Neural cell (in vitro differentiated cells): ENCODE results near the gene MGAT5. TPM values are rescaled to one million over a fixed set of nuclear protein-coding genes. Genes with fewer than 3 reads are reported as not detected.

Experiments
- H2AFZ ChIP-seq: fragments of 200-600, 300-800 bp; sonication (generic), shearing (Covaris generic); 2 replicates; pipeline ENCODE4 v1.6.0; 2014; ENCODE audit warnings: low read depth, mild to moderate bottlenecking, antibody characterized with exemption, low read length, moderate library complexity
- H3F3A ChIP-seq: fragments of 200-600 bp; shearing (Covaris generic); 2 replicates; pipeline ENCODE4 v1.6.1; 2016; ENCODE audit warnings: mild to moderate bottlenecking, moderate library complexity, mixed read lengths, antibody characterized with exemption, low read length; ENCODE audit not compliant: insufficient read depth, poor library complexity, severe bottlenecking
- H3K27ac ChIP-seq: fragments of 200-600, 300-800 bp; sonication (generic), shearing (Covaris generic); 2 replicates; pipeline ENCODE4 v1.5.1; 2014; ENCODE audit warnings: mild to moderate bottlenecking, low read length, moderate library complexity
- H3K27me3 ChIP-seq: fragments of 300-800, 200-600 bp; sonication (generic), shearing (Covaris generic); 2 replicates; pipeline ENCODE4 v1.6.0; 2014; ENCODE audit warnings: mild to moderate bottlenecking, low read depth, low read length, moderate library complexity; ENCODE audit not compliant: insufficient read depth
- H3K36me3 ChIP-seq: fragments of 300-800, 200-600 bp; sonication (generic), shearing (Covaris generic); 2 replicates; pipeline ENCODE4 v1.5.1; 2014; ENCODE audit warnings: mild to moderate bottlenecking, antibody characterized with exemption, low read length, moderate library complexity; ENCODE audit not compliant: insufficient read depth
- H3K4me2 ChIP-seq: fragments of 300-800, 200-600 bp; sonication (generic), shearing (Covaris generic); 2 replicates; pipeline ENCODE4 v1.6.0; 2014; ENCODE audit warnings: mild to moderate bottlenecking, low read length
- H3K4me3 ChIP-seq: fragments of 300-800, 200-600 bp; sonication (generic), shearing (Covaris generic); 2 replicates; pipeline ENCODE4 v1.5.1; 2014; ENCODE audit warnings: mild to moderate bottlenecking, low read length, moderate library complexity
- H3K79me2 ChIP-seq: fragments of 200-600 bp; shearing (Covaris generic); replicated peaks from 2 replicates; pipeline ENCODE4 v1.6.0; 2014; ENCODE audit warnings: mild to moderate bottlenecking, low read length, moderate library complexity; ENCODE audit not compliant: insufficient read depth
- H3K9ac ChIP-seq: fragments of 300-800, 200-600 bp; sonication (generic), shearing (Covaris generic); 2 replicates; pipeline ENCODE4 v1.6.1; 2016; ENCODE audit warnings: mild to moderate bottlenecking, low read length, mixed read lengths
- H3K9me2 ChIP-seq: fragments of 200-600 bp; shearing (Covaris generic); 2 replicates; pipeline ENCODE4 v1.6.1; 2016; ENCODE audit warnings: mild to moderate bottlenecking, low read length, mixed read lengths; ENCODE audit not compliant: insufficient read depth
- H3K9me3 ChIP-seq: fragments of 200-600, 300-800 bp; sonication (generic), shearing (Covaris generic); 2 replicates; pipeline ENCODE4 v1.6.1; 2016; ENCODE audit warnings: mild to moderate bottlenecking, mixed run types, low read length, moderate library complexity, mixed read lengths
- H4K20me1 ChIP-seq: fragments of 200-600 bp; shearing (Covaris generic); 2 replicates; pipeline ENCODE4 v1.6.1; 2016; ENCODE audit warnings: mild to moderate bottlenecking, mixed run types; ENCODE audit not compliant: insufficient read depth
- CTCF ChIP-seq: fragments of 450-650 bp; IDR thresholded peaks from 2 replicates; pipeline ENCODE4 v1.5.1; 2014; ENCODE audit warnings: antibody characterized with exemption, mild to moderate bottlenecking, moderate library complexity; ENCODE audit not compliant: poor library complexity, severe bottlenecking
- EP300 ChIP-seq: fragments of 450-650 bp; conservative IDR thresholded peaks from 2 replicates; pipeline ENCODE4 v1.6.1; 2014; ENCODE audit warnings: antibody characterized with exemption, mild to moderate bottlenecking, moderate library complexity; ENCODE audit not compliant: poor library complexity, severe bottlenecking
- EZH2 ChIP-seq: fragments of 200-600, 300-800 bp; shearing (Covaris generic), sonication (generic); IDR thresholded peaks from 2 replicates; pipeline ENCODE4 v1.6.1; 2014; ENCODE audit warnings: antibody characterized with exemption, low read length, borderline replicate concordance, mild to moderate bottlenecking; ENCODE audit not compliant: insufficient read depth, poor library complexity, severe bottlenecking
- MXI1 ChIP-seq: fragments of 450-650 bp; conservative IDR thresholded peaks from 2 replicates; pipeline ENCODE4 v1.6.1; 2014; ENCODE audit warnings: antibody characterized with exemption, mild to moderate bottlenecking; ENCODE audit not compliant: poor library complexity, severe bottlenecking
- POLR2AphosphoS5 ChIP-seq: IDR thresholded peaks from 2 replicates; pipeline ENCODE4 v1.6.1; 2012
- RAD21 ChIP-seq: fragments of 450-650 bp; conservative IDR thresholded peaks from 2 replicates; pipeline ENCODE4 v1.6.1; 2014; ENCODE audit warnings: antibody characterized with exemption, mild to moderate bottlenecking, moderate library complexity
- REST ChIP-seq: IDR thresholded peaks from 2 replicates; pipeline ENCODE4 v1.6.1; 2012; ENCODE audit warnings: borderline replicate concordance
- SMC3 ChIP-seq: fragments of 450-650 bp; conservative IDR thresholded peaks from 2 replicates; pipeline ENCODE4 v1.6.1; 2014; ENCODE audit warnings: antibody characterized with exemption, mild to moderate bottlenecking, moderate library complexity; ENCODE audit not compliant: poor library complexity
- TAF1 ChIP-seq: IDR thresholded peaks from 2 replicates; pipeline ENCODE4 v1.6.1; 2012; ENCODE audit warnings: low read depth
- polyA plus RNA-seq: library from polyadenylated mRNA; depleted of rRNA; stranded (reverse); fragments of >200 nt; gene quantifications from 2 replicates; pipeline ENCODE4 v1.2.3, GENCODE V29; 2014

Gene MGAT5
- polyA plus RNA-seq, 1 donor from 2014 or later: 40.9 TPM

- H4K20me1 ChIP-seq: no peaks in the 10 kb centered on the region
- H3K27me3 ChIP-seq: no peaks in the 10 kb centered on the region
- no peak overlapping the region for H3K27ac ChIP-seq
- no peak overlapping the region for H3K4me3 ChIP-seq
- no peaks in the 10 kb centered on the region for H3K9me2 ChIP-seq
- no peaks in the 10 kb centered on the region for H3K9me3 ChIP-seq
- no peaks in the 10 kb centered on the region for H3K79me2 ChIP-seq
- H2AFZ ChIP-seq: no peak overlapping the region
- no peak overlapping the region for H3K9ac ChIP-seq
- H3K4me2 ChIP-seq: no peak overlapping the region
- TF ChIP-seq EZH2: no peak
- no peak for TF ChIP-seq SMC3
- TF ChIP-seq RAD21: no peak
- TF ChIP-seq CTCF: no peak
- no peak for TF ChIP-seq POLR2AphosphoS5
- TF ChIP-seq TAF1: no peak
- no peak for TF ChIP-seq MXI1
- no peak for TF ChIP-seq EP300
- TF ChIP-seq REST: no peak
- no peaks in the 10 kb centered on the region for H3F3A ChIP-seq
- H3K36me3 ChIP-seq: no peaks in the 10 kb centered on the region
Observed at GRCh38 chr2:134336352-134336751, 82.5 kb downstream of the MGAT5 start.

DNA sequence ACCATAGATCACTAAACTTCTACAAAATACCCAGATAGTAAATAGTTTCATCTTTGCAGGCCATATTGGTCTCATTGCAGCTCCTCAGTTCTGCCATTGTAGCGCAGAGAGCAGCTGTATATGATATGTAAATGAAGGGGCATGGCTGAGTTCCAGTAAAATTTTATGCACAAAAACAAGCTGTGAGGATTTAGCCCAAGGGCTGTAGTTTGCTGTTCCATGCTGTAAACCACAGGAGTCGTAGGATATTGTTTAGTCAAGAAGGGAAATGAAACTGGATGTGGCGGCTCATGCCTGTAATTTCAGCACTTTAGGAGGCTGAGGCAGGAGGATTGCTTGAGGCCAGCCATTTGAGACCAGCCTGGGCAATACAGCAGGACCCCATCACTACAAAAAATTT, 83.0 kb downstream of the MGAT5 start:
- no peaks in the 10 kb centered on the region for H3K9me2 ChIP-seq
- no peak overlapping the region for H3K9ac ChIP-seq
- H2AFZ ChIP-seq: no peak overlapping the region
- no peaks in the 10 kb centered on the region for H3K79me2 ChIP-seq
- H3K27me3 ChIP-seq: no peaks in the 10 kb centered on the region
- no peak overlapping the region for H3K27ac ChIP-seq
- H3F3A ChIP-seq: no peaks in the 10 kb centered on the region
- H3K9me3 ChIP-seq: no peaks in the 10 kb centered on the region
- no peaks in the 10 kb centered on the region for H4K20me1 ChIP-seq
- no peak for TF ChIP-seq SMC3
- TF ChIP-seq REST: no peak
- TF ChIP-seq MXI1: no peak
- TF ChIP-seq EZH2: no peak
- no peak for TF ChIP-seq EP300
- no peak for TF ChIP-seq RAD21
- TF ChIP-seq CTCF: no peak
- TF ChIP-seq POLR2AphosphoS5: no peak
- no peak for TF ChIP-seq TAF1
- no peak overlapping the region for H3K4me2 ChIP-seq
- H3K4me3 ChIP-seq: no peak overlapping the region
- H3K36me3 ChIP-seq: no peaks in the 10 kb centered on the region
